Measurements from ENCODE around the gene PDXP. TPM values are rescaled to one million over a fixed set of nuclear protein-coding genes. Genes with fewer than 3 reads are reported as not detected.

Gene PDXP
- total RNA-seq, 1 donor from 2014 or later = 9.0 TPM

GRCh38 chr22:37629928-37630327 lies 28.6 kb upstream of the PDXP start:
- no peak for DNase-seq

GRCh38 chr22:37630839-37631435 lies 27.6 kb upstream of the PDXP start:
- no peak for DNase-seq

DNA sequence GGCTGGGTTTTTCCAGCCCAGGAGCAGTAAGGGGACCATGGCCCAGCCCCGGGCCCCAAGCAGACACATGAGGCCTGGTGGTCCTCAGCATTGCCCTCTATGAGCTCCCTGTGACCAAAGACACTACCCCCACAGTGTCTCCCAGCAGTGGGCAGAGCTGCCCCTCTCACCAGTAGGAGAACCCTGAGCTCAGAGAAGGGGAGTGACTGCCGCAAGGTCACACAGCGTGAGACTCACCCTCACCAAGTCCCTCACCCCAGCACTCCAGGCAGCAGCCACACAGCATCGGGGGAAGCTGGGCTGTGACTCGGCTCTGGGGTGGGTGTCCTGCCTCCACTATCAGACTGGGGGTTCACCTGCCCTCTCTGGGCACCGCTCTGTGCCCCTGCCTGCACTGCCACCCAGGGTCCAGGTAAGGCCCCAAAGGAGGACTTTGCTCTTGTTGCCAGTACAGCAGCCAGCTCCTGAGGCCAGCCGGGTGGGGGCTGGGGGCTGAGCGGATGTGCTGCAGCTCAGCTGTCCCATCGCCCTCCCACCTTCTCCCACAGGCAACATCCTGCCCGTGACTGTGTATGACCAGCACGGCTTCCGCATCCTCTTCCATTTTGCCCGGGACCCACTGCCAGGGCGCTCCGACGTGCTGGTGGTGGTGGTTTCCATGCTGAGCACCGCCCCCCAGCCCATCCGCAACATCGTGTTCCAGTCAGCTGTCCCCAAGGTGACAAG lies 26.9 kb upstream of the PDXP start:
- DNase-seq = peak; percentile 29

GRCh38 chr22:37632174-37633088 lies 26.1 kb upstream of the PDXP start:
- DNase-seq = no peak

- DNase-seq = no peak
Measured at GRCh38 chr22:37633089-37633624, 25.4 kb upstream of the PDXP start.

DNA sequence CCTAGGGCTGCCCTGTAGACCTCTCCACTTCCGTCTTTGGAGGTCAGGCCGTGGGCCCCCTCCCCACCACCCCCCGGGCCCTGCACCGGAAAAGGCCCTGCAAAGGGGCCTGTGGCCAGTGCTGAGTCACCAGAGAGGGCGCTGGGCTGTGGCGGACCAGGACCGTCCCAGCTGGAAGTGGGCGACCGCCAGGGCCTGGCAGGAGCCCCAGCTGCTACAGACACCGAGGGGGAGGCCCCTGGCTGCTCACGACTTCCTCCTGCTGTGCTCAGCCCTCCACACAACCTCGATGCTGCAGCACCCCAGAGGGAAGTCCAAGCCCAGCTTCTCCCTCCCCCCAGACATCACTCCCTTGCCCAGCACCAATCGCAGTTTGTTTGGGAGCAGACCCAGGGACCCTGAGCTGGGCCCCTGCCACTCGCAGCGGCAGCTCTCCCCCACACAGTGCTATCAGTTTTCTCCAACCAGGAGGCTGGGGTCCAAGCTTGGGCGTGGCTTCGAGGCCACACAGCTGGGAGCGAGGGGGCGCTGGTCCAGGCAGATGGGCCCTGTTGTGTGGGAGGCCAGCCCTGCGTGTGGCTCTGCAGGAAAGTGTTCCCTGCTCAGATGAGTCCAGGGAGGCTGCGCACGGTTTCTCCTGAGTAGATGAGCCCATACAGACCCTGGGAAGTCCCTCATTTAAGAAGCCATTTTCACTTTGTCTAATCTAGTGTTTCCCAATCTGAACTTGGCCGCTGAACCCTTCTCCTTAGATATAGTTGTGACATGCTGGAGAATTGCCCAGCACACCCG lies 24.7 kb upstream of the PDXP start:
- peak; percentile 62 for DNase-seq

DNA sequence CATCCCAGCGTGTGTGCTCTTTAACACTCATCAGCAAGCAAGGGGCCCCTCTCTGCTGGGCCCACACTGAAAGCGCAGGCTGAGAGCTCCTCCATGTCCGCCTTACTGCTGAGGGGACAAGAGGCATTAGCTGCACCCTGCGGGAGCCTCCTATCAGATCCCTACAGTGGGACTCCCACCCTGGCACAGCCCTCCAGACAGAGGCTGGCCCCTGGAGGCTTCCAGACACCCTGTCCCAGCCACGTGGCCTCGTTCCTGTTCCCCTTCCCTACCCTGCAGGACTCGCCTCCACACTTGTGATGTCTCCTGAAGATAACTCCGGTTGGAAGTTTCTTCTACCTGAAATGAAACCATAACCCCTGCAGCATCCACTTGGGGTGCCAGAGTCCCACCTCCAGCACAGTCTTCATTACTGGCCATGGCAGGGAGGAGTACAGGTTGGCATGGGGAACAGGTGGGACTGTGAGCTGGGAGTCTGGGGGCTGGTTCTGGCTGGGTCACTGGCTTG lies 24.1 kb upstream of the PDXP start:
- no peak for DNase-seq

GRCh38 chr22:37635157-37635556 lies 23.4 kb upstream of the PDXP start:
- no peak for DNase-seq

GRCh38 chr22:37636186-37636948 lies 22.2 kb upstream of the PDXP start:
- no peak for DNase-seq

DNA sequence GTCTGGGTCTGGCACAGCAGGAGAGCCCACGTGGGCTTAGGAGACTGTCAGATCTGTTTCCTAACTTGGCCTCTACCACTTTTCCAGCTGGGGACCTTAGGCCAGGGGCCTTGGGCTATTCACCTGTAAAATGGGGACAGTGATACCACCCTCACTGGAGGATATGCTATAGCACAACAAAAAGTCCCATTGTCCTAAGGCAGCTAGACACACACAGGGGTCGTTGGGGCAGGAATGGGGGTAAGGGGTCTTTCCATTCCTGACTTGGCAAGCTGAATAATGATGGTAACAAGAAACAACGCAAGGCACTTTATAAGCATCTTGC lies 21.6 kb upstream of the PDXP start:
- DNase-seq = no peak

GRCh38 chr22:37638391-37639069 lies 20.0 kb upstream of the PDXP start:
- no peak for DNase-seq

DNA sequence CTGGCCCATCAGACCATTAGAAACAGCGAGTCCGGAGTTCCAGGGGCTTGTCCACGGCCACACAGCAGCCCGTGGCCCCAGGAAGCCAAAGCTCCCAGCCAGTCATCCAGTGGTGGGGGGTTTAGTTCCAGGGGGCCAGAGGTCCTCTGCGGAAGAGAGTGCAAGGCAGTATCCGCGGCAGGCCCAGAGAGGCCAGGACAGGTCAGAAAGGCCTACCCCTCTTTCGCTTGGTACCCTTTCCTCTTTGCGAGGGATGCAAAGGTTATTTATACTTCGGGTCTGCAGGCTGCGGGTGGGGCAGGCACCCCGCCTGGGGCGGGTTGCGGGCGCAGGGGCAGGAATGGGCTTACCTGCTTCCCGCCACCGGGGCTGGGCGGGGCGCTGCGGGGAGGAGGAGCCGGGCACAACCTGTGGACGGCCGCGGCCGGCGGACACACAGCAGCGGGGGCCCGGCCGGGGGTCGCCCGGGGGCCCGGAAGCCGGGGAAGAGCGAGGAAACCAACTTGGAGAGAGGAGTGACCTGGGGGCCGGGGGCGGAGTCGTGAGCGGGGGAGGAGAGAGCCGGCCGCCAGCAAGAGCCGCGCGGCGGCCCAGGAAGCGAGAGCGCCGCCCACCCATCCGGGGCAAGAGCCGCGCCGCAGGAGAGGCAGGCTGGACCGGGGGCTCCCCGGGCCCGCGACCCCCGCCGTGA lies 19.3 kb upstream of the PDXP start, which contains the start of gene SH3BP1:
Gene SH3BP1 (plus strand): TSS at position 600 of the 691 bp plus-strand sequence. CDS start 119 bp downstream, outside the sequence.
- no peak for DNase-seq

DNA sequence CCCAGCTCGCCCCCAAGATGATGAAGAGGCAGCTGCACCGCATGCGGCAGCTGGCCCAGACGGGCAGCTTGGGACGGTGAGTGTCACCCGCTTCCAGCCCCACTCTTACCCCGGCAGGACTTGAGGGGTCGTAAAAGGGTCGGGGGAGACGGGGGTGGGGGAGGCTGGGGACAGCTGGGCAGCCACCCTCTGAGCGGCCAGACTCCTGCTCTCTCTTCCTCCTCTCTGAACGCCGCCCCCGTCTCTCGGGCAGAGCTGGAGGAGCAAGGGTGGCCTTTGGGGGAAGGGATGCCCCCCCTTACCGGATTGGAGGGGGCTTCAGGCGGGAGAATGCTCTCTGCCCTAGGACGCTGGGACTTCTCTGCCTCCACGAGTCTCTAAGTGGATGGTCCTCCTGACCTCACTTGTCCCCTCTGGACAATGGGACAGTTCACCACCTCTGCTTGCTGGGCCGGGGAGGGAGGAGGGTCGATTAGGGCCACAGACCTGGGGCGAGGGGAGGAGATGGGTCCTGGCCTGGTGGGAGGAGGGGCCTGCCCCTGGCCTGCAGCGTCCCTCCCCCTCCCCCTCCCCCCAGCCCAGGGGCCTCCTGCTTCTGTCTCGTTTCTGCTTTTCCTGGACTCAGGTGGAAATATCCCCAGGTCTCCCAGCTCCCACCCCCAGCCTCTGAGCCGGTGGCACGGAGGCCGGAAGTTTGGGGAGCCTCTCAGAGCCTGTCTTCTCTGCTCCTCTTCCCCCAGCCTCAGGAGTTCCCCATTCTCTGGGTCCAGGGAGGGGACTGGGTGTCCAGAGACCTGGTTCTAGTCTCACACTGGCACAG lies 18.5 kb upstream of the PDXP start:
- no peak for DNase-seq

DNA sequence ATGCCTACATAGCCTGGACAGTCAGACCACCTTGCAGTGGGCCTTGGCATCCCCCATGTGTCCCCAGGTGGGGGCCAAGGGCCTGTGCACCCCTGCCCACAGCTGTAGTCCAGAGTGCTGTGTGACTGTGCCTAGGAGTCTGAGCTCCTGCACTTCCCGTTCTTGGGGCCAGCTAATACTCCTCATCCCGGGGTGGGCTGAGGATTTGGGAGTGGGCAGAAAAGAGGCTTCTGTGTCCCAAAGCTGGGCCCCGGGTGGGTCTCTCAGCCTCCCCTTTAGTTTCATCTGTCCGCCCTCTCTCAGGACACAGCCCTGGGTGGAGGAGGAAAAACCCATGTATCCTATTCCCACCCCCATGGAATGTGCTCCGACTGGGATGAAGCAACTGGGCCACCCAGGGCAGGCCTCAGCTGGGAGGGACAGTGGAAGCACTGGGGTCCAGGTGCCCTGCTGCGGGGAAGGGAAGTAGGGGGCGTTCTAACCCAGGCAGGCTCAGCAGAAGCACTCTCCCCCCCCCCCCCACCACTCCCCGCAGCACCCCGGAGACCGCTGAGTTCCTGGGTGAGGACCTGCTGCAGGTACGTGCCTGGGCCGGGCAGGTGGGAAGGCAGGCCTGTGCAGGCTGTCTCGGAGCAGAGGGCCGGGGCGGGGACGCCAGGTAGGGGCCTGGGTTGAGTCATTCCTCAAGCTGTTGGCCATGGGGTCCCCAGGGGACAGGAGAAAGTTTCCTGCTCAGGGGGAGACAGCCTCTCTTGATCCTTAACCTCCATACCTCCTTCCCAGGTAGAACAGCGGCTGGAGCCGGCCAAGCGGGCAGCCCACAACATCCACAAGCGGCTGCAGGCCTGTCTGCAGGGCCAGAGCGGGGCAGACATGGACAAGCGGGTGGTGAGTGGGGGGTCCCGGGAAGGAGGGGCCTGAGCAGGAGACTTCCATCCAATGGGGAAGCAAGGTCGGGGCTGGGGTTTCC lies 17.6 kb upstream of the PDXP start:
- no peak for DNase-seq

GRCh38 chr22:37641561-37641949 lies 17.0 kb upstream of the PDXP start:
- no peak for DNase-seq

GRCh38 chr22:37643225-37643847 lies 15.2 kb upstream of the PDXP start:
- DNase-seq = peak; percentile 82

DNA sequence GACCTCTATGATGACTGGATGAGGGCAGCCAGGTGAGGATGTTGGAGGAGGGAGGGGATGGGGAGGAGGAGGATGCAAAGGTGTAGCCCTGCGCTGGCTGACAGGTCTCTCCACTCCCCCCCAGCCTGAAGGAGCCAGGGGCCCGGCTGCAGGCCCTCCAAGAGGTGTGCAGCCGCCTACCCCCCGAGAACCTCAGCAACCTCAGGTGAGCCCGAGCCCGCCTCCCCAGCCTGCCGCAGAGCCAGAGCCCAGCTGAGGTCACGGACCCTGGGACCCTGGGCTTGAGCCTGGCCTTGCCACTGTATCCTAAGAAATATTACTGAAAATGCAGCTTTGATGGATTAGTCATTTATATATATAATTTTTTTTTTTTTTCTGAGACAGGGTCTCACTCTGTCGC lies 11.2 kb upstream of the PDXP start:
- no peak for DNase-seq

GRCh38 chr22:37647928-37648327 lies 10.6 kb upstream of the PDXP start:
- no peak for DNase-seq
